Endothelial cell (in vitro differentiated cells): ENCODE results near the gene OTOR. TPM values are rescaled to one million over a fixed set of nuclear protein-coding genes. Genes with fewer than 3 reads are reported as not detected.
A peak's percentile ranks its signal among the peaks of the same experiment; 100 is the strongest.

Experiments
- DNase-seq: peaks from one replicate; pipeline ENCODE4 v3.0.0; 2021; ENCODE audit warnings: low spot score
- H3K27ac Mint-ChIP-seq: one replicate; pipeline ENCODE4 v1.8.0; 2021; ENCODE audit warnings: mixed read lengths, inconsistent platforms; ENCODE audit not compliant: unreplicated experiment
- H3K27me3 Mint-ChIP-seq: one replicate; pipeline ENCODE4 v1.8.0; 2021; ENCODE audit warnings: mild to moderate bottlenecking, moderate library complexity, mixed read lengths, inconsistent platforms; ENCODE audit not compliant: unreplicated experiment
- H3K36me3 Mint-ChIP-seq: one replicate; pipeline ENCODE4 v1.8.0; 2021; ENCODE audit warnings: mild to moderate bottlenecking, low read depth, mixed read lengths, inconsistent platforms; ENCODE audit not compliant: unreplicated experiment
- H3K4me1 Mint-ChIP-seq: one replicate; pipeline ENCODE4 v1.8.0; 2021; ENCODE audit warnings: mild to moderate bottlenecking, mixed read lengths, inconsistent platforms; ENCODE audit not compliant: unreplicated experiment
- H3K4me3 Mint-ChIP-seq: one replicate; pipeline ENCODE4 v1.8.0; 2021; ENCODE audit warnings: mild to moderate bottlenecking, mixed read lengths, inconsistent platforms; ENCODE audit not compliant: unreplicated experiment
- H3K9me3 Mint-ChIP-seq: one replicate; pipeline ENCODE4 v1.8.0; 2021; ENCODE audit warnings: mixed read lengths, inconsistent platforms; ENCODE audit not compliant: unreplicated experiment
- CTCF ChIP-seq: fragments of 200-600 bp; sonication (generic); IDR thresholded peaks from one replicate; pipeline ENCODE4 v1.5.0; 2021; ENCODE audit warnings: antibody characterized with exemption; ENCODE audit not compliant: unreplicated experiment
- long read RNA-seq: library from polyadenylated mRNA; unstranded; transcript quantifications from one replicate; pipeline ENCODE4 v2.0.0, GENCODE V29; 2020; ENCODE audit not compliant: unreplicated experiment
- total RNA-seq: library from RNA; stranded (reverse); fragmentation: NEBNext Ultra II Directional; extraction: Animal tissue kit (Norgen Biotek cat#: 25700); gene quantifications from one replicate; pipeline ENCODE4 v1.2.1, GENCODE V29; 2021; ENCODE audit not compliant: unreplicated experiment

Gene OTOR
- 4.5 TPM for total RNA-seq
- long read RNA-seq, partial matches to known transcripts: 1 of 2 reads
- long read RNA-seq, other reads (novel, unspliced or antisense): 0 of 2 reads

GRCh38 chr20:16748308-16748900 is at the start of gene OTOR:
Gene OTOR (plus strand): TSS chr20:16748358. CDS start chr20:16748402, 44 bp downstream.
- DNase-seq: no peak
- Mint-ChIP-seq H3K4me3 (no peak within 1 kb of the TSS), H3K36me3 (no peaks in the 10 kb centered on the region), H3K27me3 (peaks cover under 1% of the 10 kb centered on the region), H3K9me3 (no peaks in the 10 kb centered on the region), H3K4me1 (peaks cover 19% of the 10 kb centered on the region), H3K27ac (no peak within 1 kb of the TSS)
- no peak for TF ChIP-seq CTCF

- Mint-ChIP-seq H3K4me1 (peaks cover 13% of the 10 kb centered on the region), H3K27ac (no peak overlapping the region), H3K36me3 (no peaks in the 10 kb centered on the region), H3K9me3 (no peaks in the 10 kb centered on the region), H3K4me3 (no peak overlapping the region), H3K27me3 (no peaks in the 10 kb centered on the region)
- no peak for DNase-seq
- TF ChIP-seq CTCF: no peak
Observed at GRCh38 chr20:16699293-16699692, 48.9 kb upstream of the OTOR start.

- Mint-ChIP-seq H3K4me3 (no peak overlapping the region), H3K4me1 (peaks cover 13% of the 10 kb centered on the region), H3K36me3 (no peaks in the 10 kb centered on the region), H3K27ac (no peak overlapping the region), H3K9me3 (peaks cover 4% of the 10 kb centered on the region), H3K27me3 (no peaks in the 10 kb centered on the region)
- peak; percentile 8 for DNase-seq
- peak; percentile 15 for TF ChIP-seq CTCF
Observed at GRCh38 chr20:16701296-16701695, 46.9 kb upstream of the OTOR start.

- Mint-ChIP-seq H3K9me3 (peaks cover 12% of the 10 kb centered on the region), H3K27me3 (no peaks in the 10 kb centered on the region), H3K27ac (no peak overlapping the region), H3K36me3 (peaks cover 7% of the 10 kb centered on the region), H3K4me3 (no peak overlapping the region), H3K4me1 (peaks cover 5% of the 10 kb centered on the region)
- DNase-seq: no peak
- TF ChIP-seq CTCF: no peak
Observed at GRCh38 chr20:16703570-16703969, 44.6 kb upstream of the OTOR start.

- Mint-ChIP-seq H3K36me3 (peaks cover 7% of the 10 kb centered on the region), H3K27ac (no peak overlapping the region), H3K9me3 (peaks cover 12% of the 10 kb centered on the region), H3K4me1 (no peaks in the 10 kb centered on the region), H3K27me3 (no peaks in the 10 kb centered on the region), H3K4me3 (no peak overlapping the region)
- no peak for TF ChIP-seq CTCF
- no peak for DNase-seq
Observed at GRCh38 chr20:16707674-16708073, 40.5 kb upstream of the OTOR start.
